HEK293 (cell line): ENCODE measurements around the gene USP50.
"Not testable (repeated sequence)": the region's sequence is repeated elsewhere in the genome, so short reads cannot be mapped to it uniquely, and the experiment has no call there.

Experiments
- CTCF ChIA-PET: fragments of 350-600 bp; formaldehyde crosslinking; extraction: SDS; loops from one replicate; lab custom pipeline; 2021; ENCODE audit warnings: antibody characterized with exemption; lab: Yijun Ruan, JAX
- POLR2A ChIA-PET: fragments of 300-600 bp; formaldehyde crosslinking; extraction: SDS; loops from one replicate; lab custom pipeline; 2020; ENCODE audit warnings: antibody characterized with exemption, inconsistent platforms; lab: Yijun Ruan, JAX
- H3K27ac ChIP-seq: fragments of 200-500 bp; sonication (Bioruptor generic); 2 replicates; pipeline ENCODE4 v1.5.1; 2014; ENCODE audit warnings: low read depth, low read length, control low read depth, inconsistent platforms; ENCODE audit errors: extremely low read depth
- H3K36me3 ChIP-seq, 2 experiments: fragments of 200-500 bp in 1 of 2; sonication (Bioruptor generic) in 1 of 2; 1 replicate in 1 of 2; 2 replicates in 1 of 2; pipeline ENCODE4 v1.5.1; 2014 to 2017; ENCODE audit warnings: inconsistent platforms in 2 of 2, low read length in 2 of 2; ENCODE audit not compliant: control insufficient read depth in 2 of 2, insufficient read depth in 1 of 2
- H3K4me1 ChIP-seq: fragments of 200-500 bp; sonication (Bioruptor generic); 2 replicates; pipeline ENCODE4 v1.5.1; 2014; ENCODE audit warnings: mild to moderate bottlenecking, low read length, inconsistent platforms; ENCODE audit not compliant: control insufficient read depth, insufficient read depth
- H3K4me3 ChIP-seq: 2 replicates; pipeline ENCODE4 v1.5.1; 2011; ENCODE audit warnings: low read depth, mild to moderate bottlenecking, control low read depth, low read length, moderate library complexity
- H3K9me3 ChIP-seq: fragments of 200-500 bp; sonication (Bioruptor generic); 2 replicates; pipeline ENCODE4 v1.5.1; 2014; ENCODE audit warnings: low read depth, low read length, inconsistent platforms; ENCODE audit not compliant: control insufficient read depth, insufficient read depth
- EGR2 ChIP-seq: fragments of 450-650 bp; formaldehyde crosslinking; IDR thresholded peaks from 2 replicates; pipeline ENCODE4 v1.5.1; 2016; ENCODE audit warnings: low read depth, missing biosample characterization, missing genetic modification characterization
- GLI4 ChIP-seq: fragments of 450-650 bp; formaldehyde crosslinking; IDR thresholded peaks from 2 replicates; pipeline ENCODE4 v1.5.1; 2016; ENCODE audit warnings: missing biosample characterization, missing genetic modification characterization
- KLF9 ChIP-seq: fragments of 450-650 bp; formaldehyde crosslinking; IDR thresholded peaks from 2 replicates; pipeline ENCODE4 v1.5.1; 2016; ENCODE audit warnings: missing biosample characterization, missing genetic modification characterization, low read depth
- SP2 ChIP-seq: fragments of 450-650 bp; formaldehyde crosslinking; IDR thresholded peaks from 2 replicates; pipeline ENCODE4 v1.5.1; 2016; ENCODE audit warnings: missing biosample characterization, missing genetic modification characterization
- SP7 ChIP-seq: fragments of 450-650 bp; formaldehyde crosslinking; IDR thresholded peaks from 2 replicates; pipeline ENCODE4 v1.5.1; 2016; ENCODE audit warnings: missing biosample characterization, missing genetic modification characterization
- WT1 ChIP-seq: fragments of 450-650 bp; formaldehyde crosslinking; IDR thresholded peaks from 2 replicates; pipeline ENCODE4 v1.5.1; 2016; ENCODE audit warnings: missing biosample characterization, missing genetic modification characterization
- ZFP3 ChIP-seq: fragments of 450-650 bp; formaldehyde crosslinking; IDR thresholded peaks from 2 replicates; pipeline ENCODE4 v1.5.1; 2016; ENCODE audit warnings: low read depth, missing biosample characterization, missing genetic modification characterization
- ZNF16 ChIP-seq: fragments of 450-650 bp; formaldehyde crosslinking; IDR thresholded peaks from 2 replicates; pipeline ENCODE4 v1.5.1; 2016; ENCODE audit warnings: low read depth, missing biosample characterization, missing genetic modification characterization
- ZNF18 ChIP-seq: fragments of 450-650 bp; formaldehyde crosslinking; IDR thresholded peaks from 2 replicates; pipeline ENCODE4 v1.5.1; 2016; ENCODE audit warnings: missing biosample characterization, missing genetic modification characterization
- ZNF274 ChIP-seq, 2 experiments: fragments of 200-500 bp in 1 of 2; fragments of 450-650 bp in 1 of 2; sonication (Bioruptor generic) in 1 of 2; formaldehyde crosslinking in 1 of 2; IDR thresholded peaks; 2 replicates each; pipeline versions ENCODE4 v1.5.1 to v1.6.1; 2014 to 2016; ENCODE audit warnings: borderline replicate concordance in 1 of 2, inconsistent platforms in 1 of 2, low read length in 1 of 2, missing biosample characterization in 1 of 2, missing genetic modification characterization in 1 of 2
- ZNF529 ChIP-seq: fragments of 450-650 bp; formaldehyde crosslinking; IDR thresholded peaks from 2 replicates; pipeline ENCODE4 v1.5.1; 2017; ENCODE audit warnings: missing genetic modification characterization, missing biosample characterization; ENCODE audit not compliant: insufficient replicate concordance
- ZNF549 ChIP-seq: fragments of 450-650 bp; IDR thresholded peaks from 2 replicates; pipeline ENCODE4 v1.5.1; 2018; ENCODE audit warnings: missing biosample characterization, missing genetic modification characterization, mild to moderate bottlenecking, inconsistent platforms, moderate library complexity
- ZNF558 ChIP-seq: fragments of 450-650 bp; formaldehyde crosslinking; IDR thresholded peaks from 2 replicates; pipeline ENCODE4 v1.5.1; 2016; ENCODE audit warnings: missing biosample characterization, missing genetic modification characterization
- ZNF561 ChIP-seq: fragments of 450-650 bp; IDR thresholded peaks from 2 replicates; pipeline ENCODE4 v1.5.1; 2018; ENCODE audit warnings: missing biosample characterization, missing genetic modification characterization, borderline replicate concordance
- ZNF585B ChIP-seq: fragments of 450-650 bp; formaldehyde crosslinking; IDR thresholded peaks from 2 replicates; pipeline ENCODE4 v1.5.1; 2016; ENCODE audit warnings: missing biosample characterization, missing genetic modification characterization
- ZNF623 ChIP-seq: fragments of 450-650 bp; formaldehyde crosslinking; IDR thresholded peaks from 2 replicates; pipeline ENCODE4 v1.5.1; 2016; ENCODE audit warnings: missing biosample characterization, missing genetic modification characterization
- ZNF629 ChIP-seq: fragments of 450-650 bp; formaldehyde crosslinking; IDR thresholded peaks from 2 replicates; pipeline ENCODE4 v1.5.1; 2017; ENCODE audit warnings: missing biosample characterization, missing genetic modification characterization
- ZNF658 ChIP-seq: fragments of 450-650 bp; formaldehyde crosslinking; IDR thresholded peaks from 2 replicates; pipeline ENCODE4; 2016; ENCODE audit warnings: missing biosample characterization, missing genetic modification characterization
- ZNF830 ChIP-seq: fragments of 450-650 bp; IDR thresholded peaks from 2 replicates; pipeline ENCODE4 v1.5.0; 2018; ENCODE audit warnings: missing biosample characterization, missing genetic modification characterization, low read depth, mild to moderate bottlenecking, moderate library complexity
- ZNF837 ChIP-seq: fragments of 450-650 bp; formaldehyde crosslinking; IDR thresholded peaks from 2 replicates; pipeline ENCODE4 v1.5.1; 2016; ENCODE audit warnings: missing biosample characterization, missing genetic modification characterization
- ZSCAN16 ChIP-seq: fragments of 450-650 bp; formaldehyde crosslinking; IDR thresholded peaks from 2 replicates; pipeline ENCODE4 v1.5.1; 2016; ENCODE audit warnings: missing biosample characterization, missing genetic modification characterization
- TF ChIP-seq, protein P1 (sequence below): fragments of 450-650 bp; formaldehyde crosslinking; IDR thresholded peaks from 2 replicates; pipeline ENCODE4 v1.5.1; 2016; ENCODE audit warnings: missing biosample characterization, missing genetic modification characterization
- TF ChIP-seq, protein P2 (sequence below): fragments of 450-650 bp; formaldehyde crosslinking; IDR thresholded peaks from 2 replicates; pipeline ENCODE4 v1.5.1; 2017; ENCODE audit warnings: missing biosample characterization, missing genetic modification characterization

USP50 gene

DNA sequence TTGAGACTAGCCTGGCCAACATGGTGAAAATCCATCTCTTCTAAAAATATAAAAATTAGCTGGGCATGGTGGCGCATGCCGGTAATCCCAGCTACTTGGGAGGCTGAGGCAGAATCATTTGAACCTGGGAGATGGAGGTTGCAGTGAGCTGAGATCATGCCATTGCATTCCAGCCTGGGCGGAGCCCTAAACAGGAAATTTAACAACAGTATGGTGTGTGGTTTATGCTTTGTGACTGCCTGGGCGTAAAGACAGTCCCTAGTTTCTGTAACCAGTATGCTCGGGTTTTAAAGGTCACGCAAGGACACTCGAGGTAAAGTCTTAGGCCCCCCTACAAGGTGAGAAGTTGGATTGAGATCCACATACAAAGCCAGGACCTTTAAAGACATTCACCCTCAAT, 43.3 kb downstream of the USP50 start (continued):
- TF ChIP-seq ZNF18 (tag by site-specific recombination): no peak
- no peak for TF ChIP-seq ZNF549 (tag by site-specific recombination)
- no peak for TF ChIP-seq SP2 (tag by site-specific recombination)

GRCh38 chr15:50501815-50502214, 44.7 kb downstream of the USP50 start:
- Histone ChIP-seq H3K9me3 (no peaks in the 10 kb centered on the region), H3K27ac (no peak overlapping the region), H3K4me1 (no peaks in the 10 kb centered on the region), H3K4me3 (no peak overlapping the region), H3K36me3 (peaks cover 10 to 41% of the 10 kb centered on the region in 2 experiments)
- ChIA-PET POLR2A (interaction anchor here (0.6 kb wide), 1 partner anchor 1691 kb away, joined by 4 read pairs; no protein-coding TSS in a partner anchor), CTCF (no interaction called here)
- TF ChIP-seq WT1 (tag by site-specific recombination): no peak
- no peak for TF ChIP-seq ZNF830 (tag by site-specific recombination)

DNA sequence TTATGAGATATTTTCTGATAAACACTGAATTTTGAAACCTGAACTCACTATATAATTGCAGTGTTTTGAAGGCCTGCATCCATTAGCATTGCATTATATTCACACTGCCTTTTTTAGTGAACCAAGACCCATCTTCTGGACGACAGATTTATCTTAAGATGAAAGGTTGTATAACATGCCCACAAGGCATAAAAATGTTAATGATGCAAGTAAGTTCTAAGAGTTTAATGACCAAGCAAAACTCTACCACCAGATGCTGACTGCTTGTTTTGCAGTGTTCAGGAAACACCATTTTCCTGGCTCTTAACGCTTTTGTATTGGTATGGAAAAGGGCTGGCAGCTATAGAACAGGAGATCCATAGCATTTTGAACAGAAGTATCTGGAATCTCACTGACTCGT, 46.1 kb downstream of the USP50 start:
- CTCF ChIA-PET: interaction anchor here (0.7 kb wide), 1 partner anchor 9 kb away, joined by 3 read pairs; no protein-coding TSS in a partner anchor

DNA sequence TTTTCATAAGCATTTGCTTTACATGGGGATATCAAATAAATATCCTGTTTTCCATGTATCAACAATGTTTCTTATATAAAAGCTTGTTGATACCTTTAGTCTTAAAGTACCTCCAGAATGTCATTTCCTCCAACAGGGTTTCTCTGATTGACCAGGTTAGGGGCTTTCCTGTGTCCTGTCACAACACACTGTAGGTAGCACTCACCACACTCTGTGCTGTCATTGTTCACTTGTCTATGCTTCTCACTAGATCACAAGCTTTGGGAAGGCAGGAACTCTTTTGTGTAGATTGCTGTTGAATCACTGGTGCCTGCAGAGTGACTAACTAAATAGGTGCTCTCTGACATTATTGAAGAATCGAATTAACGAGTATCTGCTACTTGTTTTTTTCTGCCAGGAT, 49.8 kb downstream of the USP50 start:
- POLR2A ChIA-PET: no interaction called here
- no peak for TF ChIP-seq ZNF561 (tag by site-specific recombination)
- no peak for TF ChIP-seq ZNF629 (tag by site-specific recombination)
- no peak for TF ChIP-seq GLI4 (tag by site-specific recombination)
- TF ChIP-seq SP7: no peak
- TF ChIP-seq ZNF274 (IDR thresholded peaks at IDR 0.05; ENCODE audit: low read length): no peak
- no peak for TF ChIP-seq ZNF274 (tag by site-specific recombination; IDR thresholded peaks at IDR 0.05; ENCODE audit: borderline replicate concordance)
- TF ChIP-seq ZNF658 (tag by site-specific recombination): no peak
- TF ChIP-seq, protein P1, sequence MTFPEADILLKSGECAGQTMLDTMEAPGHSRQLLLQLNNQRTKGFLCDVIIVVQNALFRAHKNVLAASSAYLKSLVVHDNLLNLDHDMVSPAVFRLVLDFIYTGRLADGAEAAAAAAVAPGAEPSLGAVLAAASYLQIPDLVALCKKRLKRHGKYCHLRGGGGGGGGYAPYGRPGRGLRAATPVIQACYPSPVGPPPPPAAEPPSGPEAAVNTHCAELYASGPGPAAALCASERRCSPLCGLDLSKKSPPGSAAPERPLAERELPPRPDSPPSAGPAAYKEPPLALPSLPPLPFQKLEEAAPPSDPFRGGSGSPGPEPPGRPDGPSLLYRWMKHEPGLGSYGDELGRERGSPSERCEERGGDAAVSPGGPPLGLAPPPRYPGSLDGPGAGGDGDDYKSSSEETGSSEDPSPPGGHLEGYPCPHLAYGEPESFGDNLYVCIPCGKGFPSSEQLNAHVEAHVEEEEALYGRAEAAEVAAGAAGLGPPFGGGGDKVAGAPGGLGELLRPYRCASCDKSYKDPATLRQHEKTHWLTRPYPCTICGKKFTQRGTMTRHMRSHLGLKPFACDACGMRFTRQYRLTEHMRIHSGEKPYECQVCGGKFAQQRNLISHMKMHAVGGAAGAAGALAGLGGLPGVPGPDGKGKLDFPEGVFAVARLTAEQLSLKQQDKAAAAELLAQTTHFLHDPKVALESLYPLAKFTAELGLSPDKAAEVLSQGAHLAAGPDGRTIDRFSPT (tag by site-specific recombination): no peak
- TF ChIP-seq, protein P2, sequence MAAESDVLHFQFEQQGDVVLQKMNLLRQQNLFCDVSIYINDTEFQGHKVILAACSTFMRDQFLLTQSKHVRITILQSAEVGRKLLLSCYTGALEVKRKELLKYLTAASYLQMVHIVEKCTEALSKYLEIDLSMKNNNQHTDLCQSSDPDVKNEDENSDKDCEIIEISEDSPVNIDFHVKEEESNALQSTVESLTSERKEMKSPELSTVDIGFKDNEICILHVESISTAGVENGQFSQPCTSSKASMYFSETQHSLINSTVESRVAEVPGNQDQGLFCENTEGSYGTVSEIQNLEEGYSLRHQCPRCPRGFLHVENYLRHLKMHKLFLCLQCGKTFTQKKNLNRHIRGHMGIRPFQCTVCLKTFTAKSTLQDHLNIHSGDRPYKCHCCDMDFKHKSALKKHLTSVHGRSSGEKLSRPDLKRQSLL (tag by site-specific recombination): no peak
- TF ChIP-seq ZFP3: no peak
- TF ChIP-seq KLF9 (tag by site-specific recombination): no peak
- no peak for TF ChIP-seq ZNF585B (tag by site-specific recombination)
- TF ChIP-seq ZSCAN16 (tag by site-specific recombination): no peak
- Histone ChIP-seq H3K9me3 (no peaks in the 10 kb centered on the region), H3K4me1 (no peaks in the 10 kb centered on the region), H3K27ac (no peak overlapping the region), H3K36me3 (peaks cover 26 to 72% of the 10 kb centered on the region in 2 experiments), H3K4me3 (no peak overlapping the region)
- CTCF ChIA-PET: no interaction called here

More for the DNA sequence above, 46.1 kb downstream of the USP50 start:
- no peak overlapping the region for H3K4me3 ChIP-seq
- no peaks in the 10 kb centered on the region for H3K9me3 ChIP-seq
- no peak overlapping the region for H3K27ac ChIP-seq
- POLR2A ChIA-PET: no interaction called here
- no peak for TF ChIP-seq ZNF623 (tag by site-specific recombination)
- TF ChIP-seq ZNF837 (tag by site-specific recombination): no peak
- no peak for TF ChIP-seq ZNF558 (tag by site-specific recombination)
- no peak for TF ChIP-seq ZNF529 (tag by site-specific recombination)
- TF ChIP-seq EGR2 (tag by site-specific recombination): no peak
- TF ChIP-seq ZNF16 (tag by site-specific recombination): no peak
- no peak for TF ChIP-seq GLI4 (tag by site-specific recombination)
- TF ChIP-seq, all 188 proteins: peak for 0
- peaks cover 15 to 52% of the 10 kb centered on the region in 2 experiments for H3K36me3 ChIP-seq
- no peaks in the 10 kb centered on the region for H3K4me1 ChIP-seq

DNA sequence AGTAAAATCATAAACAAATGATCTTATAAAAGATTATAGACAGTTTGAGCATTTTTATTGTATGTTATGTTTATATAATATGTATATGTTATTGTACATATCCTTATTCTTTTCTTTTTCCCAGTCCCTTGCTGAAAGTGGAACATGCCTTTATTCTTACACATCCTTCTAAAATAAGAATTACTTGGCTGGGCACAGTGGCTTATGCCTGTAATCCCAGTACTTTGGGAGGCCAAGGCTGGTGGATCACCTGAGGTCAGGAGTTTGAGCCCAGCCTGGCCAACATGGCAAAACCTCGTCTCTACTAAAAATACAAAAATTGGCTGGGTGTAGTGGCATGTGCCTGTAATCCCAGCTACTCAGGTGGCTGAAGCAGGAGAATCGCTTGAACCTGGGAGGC, 51.9 kb downstream of the USP50 start:
- H3K4me3 ChIP-seq, POLR2A ChIA-PET, CTCF ChIA-PET, H3K4me1 ChIP-seq, H3K27ac ChIP-seq, H3K9me3 ChIP-seq: not testable (repeated sequence)
- peaks cover 35 to 80% of the 10 kb centered on the region in 2 experiments for H3K36me3 ChIP-seq
